GM20431 (cell line): ENCODE data around the gene TECTB.

Experiments used
- in situ Hi-C: fragments of 300-500 bp; cut with MseI, MboI; formaldehyde crosslinking; loops from one replicate; pipeline ENCODE4 v1.15.0; 2020; ENCODE audit warnings: low sequenced_read_pairs; ENCODE audit not compliant: unreplicated experiment

TECTB gene

GRCh38 chr10:112304267-112304859 lies 21.2 kb downstream of the TECTB start:
- in situ Hi-C loops, result no loop called here

- in situ Hi-C loops, result no loop called here
Observed at GRCh38 chr10:112307358-112308124, 24.3 kb downstream of the TECTB start.

- in situ Hi-C loops, result no loop called here
Observed at GRCh38 chr10:112308125-112308502, 24.9 kb downstream of the TECTB start.

DNA sequence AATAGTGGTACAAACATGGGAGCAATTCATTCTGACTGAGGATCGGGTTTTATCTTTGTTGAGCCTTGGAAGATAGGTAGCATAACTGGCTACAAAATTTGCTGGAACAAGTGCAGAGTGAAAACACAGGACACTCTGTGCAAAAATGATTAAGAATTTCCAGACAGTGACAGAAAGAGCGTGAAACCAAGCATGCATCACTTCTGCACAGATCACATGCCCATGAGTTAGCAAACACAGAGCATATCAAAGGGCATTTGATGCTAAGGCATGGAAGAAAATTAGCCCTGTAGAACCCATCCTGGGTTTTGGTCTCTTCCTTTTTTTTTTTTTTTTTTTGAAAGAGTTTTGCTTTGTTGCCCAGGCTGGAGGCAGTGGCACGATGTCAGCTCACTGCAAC lies 28.3 kb downstream of the TECTB start:
- in situ Hi-C loops, result no loop called here

GRCh38 chr10:112313234-112313633 lies 30.0 kb downstream of the TECTB start:
- in situ Hi-C loops, result no loop called here

- in situ Hi-C loops, result no loop called here
Observed at GRCh38 chr10:112313911-112314310, 30.7 kb downstream of the TECTB start.

DNA sequence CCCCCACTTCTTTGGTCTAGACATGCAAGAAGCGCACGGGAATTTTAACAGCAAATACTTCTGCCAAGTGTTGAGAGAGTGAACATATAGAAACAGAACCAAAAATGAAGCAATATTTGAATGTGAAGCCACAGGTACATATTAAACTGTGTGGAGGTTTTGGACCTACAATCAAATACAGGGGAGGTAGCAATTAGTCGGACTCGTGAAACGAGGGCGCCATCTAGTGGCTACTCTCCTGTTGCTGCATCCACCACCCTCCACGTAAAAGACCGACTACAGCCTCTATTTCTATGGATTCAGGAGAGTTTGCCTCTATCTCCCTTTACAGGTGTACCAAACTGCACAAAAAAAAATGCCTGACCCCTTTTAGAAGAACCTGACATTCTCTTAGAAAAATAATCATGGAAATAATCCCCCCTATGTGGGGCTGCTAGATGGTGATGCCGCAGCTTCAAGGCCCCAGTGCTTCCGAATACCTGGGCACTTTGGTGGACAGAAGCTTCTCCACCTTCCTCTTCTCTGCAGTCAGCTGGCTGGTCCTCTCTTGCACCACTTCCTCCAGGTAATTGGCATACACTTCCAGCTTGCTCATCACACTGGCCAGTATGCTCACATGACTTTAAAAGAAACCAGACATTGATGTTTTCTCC lies 31.7 kb downstream of the TECTB start:
- in situ Hi-C loops, result no loop called here

DNA sequence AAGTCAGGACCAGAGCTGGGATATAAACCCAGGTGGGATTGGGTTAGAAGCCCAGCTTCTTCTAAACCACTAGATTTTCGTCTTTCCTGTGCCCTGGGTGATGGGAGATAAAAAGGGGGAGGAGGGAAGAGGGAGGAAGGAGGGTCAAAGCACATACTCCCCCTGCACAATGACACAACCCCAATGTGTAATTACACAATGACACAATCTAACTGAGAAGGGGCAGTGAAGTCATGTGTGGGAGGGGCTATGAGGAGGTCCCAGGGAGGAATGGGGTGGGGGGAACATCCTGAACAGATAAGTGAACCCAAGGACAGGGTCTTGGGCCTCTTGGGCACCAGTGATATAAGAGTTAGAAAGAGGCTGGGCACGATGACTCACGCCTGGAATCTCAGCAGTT lies 44.5 kb downstream of the TECTB start:
- in situ Hi-C loops, result no loop called here

DNA sequence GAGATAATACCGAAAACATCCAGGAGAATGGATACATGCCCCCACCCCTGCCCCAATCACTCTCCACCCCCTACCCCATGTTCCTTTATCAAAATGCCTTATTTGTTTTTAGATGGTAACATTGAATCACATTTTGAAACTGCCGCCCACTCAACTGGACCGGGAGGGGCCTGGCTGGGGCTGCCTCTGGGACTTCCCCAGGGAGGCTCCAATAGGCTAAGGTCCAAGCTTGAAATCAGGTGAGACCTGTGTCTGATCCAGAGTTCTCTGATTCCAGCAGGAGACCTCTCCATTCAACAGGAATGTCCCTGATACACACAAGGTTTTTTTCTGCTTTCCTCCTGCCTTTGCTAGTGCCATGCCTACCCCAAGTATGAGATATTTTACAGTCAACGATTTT lies 47.0 kb downstream of the TECTB start:
- in situ Hi-C loops, result no loop called here

DNA sequence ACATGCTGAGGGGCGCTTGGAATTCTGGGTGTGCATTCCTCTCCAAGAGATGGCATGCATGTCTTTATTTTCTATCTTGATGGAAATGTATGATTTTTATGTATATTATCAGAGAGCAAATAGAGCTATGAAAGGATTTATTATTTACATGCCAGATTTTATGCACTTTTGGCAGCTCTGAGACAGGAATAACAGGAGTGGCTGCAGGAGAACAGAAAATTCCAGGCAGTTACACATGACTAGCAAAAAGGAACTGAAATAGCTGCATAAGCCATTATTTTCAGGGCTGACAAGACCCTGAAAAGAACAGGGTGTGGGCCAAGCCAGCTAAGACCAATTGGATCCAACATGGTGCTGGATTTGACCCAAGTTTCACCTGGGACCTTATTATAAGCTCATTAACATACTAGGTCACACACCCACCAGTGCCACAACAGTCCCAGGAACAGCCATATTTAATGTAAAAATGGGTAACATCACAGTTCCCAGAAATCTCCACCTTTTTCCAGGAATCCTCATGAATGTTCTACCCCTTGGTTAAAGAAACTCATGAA lies 47.5 kb downstream of the TECTB start:
- in situ Hi-C loops, result no loop called here

- in situ Hi-C loops, result no loop called here
Observed at GRCh38 chr10:112332022-112332421, 48.8 kb downstream of the TECTB start.

GRCh38 chr10:112332509-112333228 lies 49.5 kb downstream of the TECTB start:
- in situ Hi-C loops, result no loop called here

GRCh38 chr10:112333452-112333851 lies 50.3 kb downstream of the TECTB start:
- in situ Hi-C loops, result no loop called here

DNA sequence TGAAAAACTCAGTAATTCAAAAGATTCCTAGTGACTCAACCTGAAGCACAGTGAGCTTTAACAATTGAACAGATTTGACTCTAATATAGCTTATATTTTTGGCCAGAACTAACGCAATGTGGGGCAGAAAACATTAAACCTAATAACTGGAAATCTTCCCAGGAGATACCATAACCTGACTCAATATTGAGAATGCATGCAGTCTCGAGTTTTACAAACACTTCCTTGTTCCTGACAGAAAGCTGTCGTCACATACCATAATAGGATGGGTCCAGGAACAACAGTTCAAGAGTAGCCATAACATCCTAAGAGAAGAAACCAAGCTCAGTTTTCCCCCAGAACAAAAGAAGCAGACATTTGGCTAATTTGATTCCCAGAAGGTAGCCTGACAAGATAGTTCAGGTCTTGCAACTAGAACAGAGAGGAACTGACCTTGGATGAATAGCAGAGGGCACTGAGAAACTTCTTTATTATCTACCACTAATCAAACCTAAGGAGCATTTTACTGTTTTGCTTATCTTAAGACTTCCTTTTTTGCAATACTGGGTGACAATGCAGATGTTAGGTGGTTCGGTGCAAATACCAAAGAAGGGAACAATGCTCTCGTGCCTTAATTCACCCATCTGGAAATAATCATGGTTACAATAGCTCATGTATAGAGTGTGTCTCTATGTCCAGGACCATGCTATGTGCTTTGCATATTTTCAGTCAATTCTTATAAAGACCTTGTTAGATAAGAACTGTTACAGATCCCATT lies 52.1 kb downstream of the TECTB start:
- in situ Hi-C loops, result no loop called here

DNA sequence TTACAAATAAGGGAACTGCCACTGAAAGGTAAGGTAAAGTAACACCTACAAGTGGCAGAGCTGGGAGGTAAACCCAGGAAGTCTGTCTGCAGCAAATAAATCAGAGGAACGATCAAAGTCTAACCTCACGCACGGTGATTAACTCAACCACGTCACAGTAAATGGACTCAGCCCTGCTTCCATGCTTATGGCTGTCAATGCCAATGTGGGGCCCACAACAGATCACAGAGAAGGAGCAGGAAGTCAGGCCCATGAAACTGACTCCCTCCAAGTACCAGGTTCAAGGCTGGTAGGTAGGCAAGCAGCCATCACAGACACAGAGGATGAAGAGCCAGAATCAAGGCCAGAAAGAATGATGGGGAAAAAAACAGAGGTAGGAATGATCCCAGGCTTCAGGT lies 52.7 kb downstream of the TECTB start:
- in situ Hi-C loops, result no loop called here

- in situ Hi-C loops, result no loop called here
Observed at GRCh38 chr10:112336556-112337201, 53.5 kb downstream of the TECTB start.

- in situ Hi-C loops, result no loop called here
Observed at GRCh38 chr10:112338957-112339356, 55.8 kb downstream of the TECTB start.

DNA sequence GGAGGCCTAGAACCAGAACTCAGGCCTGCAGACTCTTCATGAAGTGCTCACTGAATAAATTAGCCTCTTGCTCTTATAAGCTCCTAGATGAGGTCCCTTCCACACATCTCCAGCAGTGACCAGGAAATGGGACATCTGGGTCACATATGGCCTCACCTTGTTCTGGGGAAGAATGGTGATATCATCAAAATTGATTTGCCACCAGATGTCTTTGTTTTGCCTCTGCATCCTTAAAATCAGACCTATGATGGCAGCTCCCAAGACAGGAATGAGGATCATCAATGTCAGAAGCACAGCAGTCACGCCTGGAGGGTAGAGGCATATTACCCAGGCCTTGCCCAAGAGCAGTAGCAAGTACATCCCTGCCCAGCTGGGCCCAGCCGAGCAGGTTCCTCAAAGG lies 57.4 kb downstream of the TECTB start:
- in situ Hi-C loops, result no loop called here

DNA sequence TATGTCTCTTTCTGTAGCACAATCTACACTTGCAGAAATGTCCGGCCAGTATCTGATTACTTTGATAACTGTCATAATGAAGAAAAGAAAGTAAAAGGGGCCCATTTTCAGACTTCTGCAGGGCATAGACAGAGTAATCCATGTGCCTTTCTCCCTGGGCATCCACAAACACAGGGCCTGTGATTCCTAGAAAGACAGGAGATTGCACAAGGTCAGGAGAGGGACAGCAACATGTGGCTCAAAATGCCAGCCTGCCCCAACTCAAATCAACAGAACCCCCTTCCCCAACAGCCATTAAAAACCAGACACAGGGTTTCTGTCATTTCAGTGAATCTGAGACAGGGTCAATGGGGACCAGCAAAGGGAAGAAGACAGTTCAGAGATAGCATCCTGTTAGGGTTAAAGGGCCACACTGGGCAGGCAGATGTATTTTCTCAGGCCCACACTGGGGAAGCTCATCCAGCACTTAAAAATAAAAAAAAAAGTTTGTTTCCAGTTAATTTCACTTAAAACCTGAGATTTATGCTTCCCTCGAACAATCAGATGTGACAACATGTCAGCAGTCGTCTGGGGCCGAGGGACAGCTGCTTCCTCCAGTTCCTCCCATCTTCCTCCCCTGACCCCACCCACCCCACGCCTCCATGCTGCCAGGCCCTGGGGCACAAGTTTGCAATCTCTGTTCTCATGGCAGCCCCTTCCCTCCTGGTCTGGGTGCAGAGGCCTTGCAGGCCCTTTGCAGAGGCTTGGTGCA lies 60.0 kb downstream of the TECTB start:
- in situ Hi-C loops, result no loop called here
